ENCODE measurements around the gene PYGO1. TPM values are rescaled to one million over a fixed set of nuclear protein-coding genes. Genes with fewer than 3 reads are reported as not detected.
"Not testable (repeated sequence)": the region's sequence is repeated elsewhere in the genome, so short reads cannot be mapped to it uniquely, and the experiment has no call there.

Gene PYGO1
- total and polyA plus RNA-seq, 9 of the 15 experiments (the other 6 are each of a cell fraction or from before 2014, with no cell fraction given), result under 0.01 to 0.07 (median 0.02) TPM; not detected in 5

- FAIRE-seq; POLR2A ChIA-PET; H3K27ac ChIP-seq (ENCODE audit: extremely low read depth, low read depth, low read length): not testable (repeated sequence)
Observed at GRCh38 chr15:55488952-55489600, 99.1 kb downstream of the PYGO1 start.

More at GRCh38 chr15:55488952-55489600, 99.1 kb downstream of the PYGO1 start:
- ATAC-seq; H3K36me3 ChIP-seq (ENCODE audit: control insufficient read depth, insufficient read depth, low read length); CTCF ChIA-PET (ENCODE audit: low intra/inter-chr PET ratio); H3K9ac ChIP-seq (ENCODE audit: insufficient read depth in 1 of 2, low read depth in 2 of 2, low read length in 2 of 2); H3K4me2 ChIP-seq (ENCODE audit: insufficient read depth, low read length); H3K4me3 ChIP-seq; in situ Hi-C loops (cut with MboI); BruUV-seq (replicated peaks); H3K27me3 ChIP-seq (ENCODE audit: control insufficient read depth in 2 of 2, insufficient read depth in 2 of 2, low read length in 2 of 2); H3K9me3 ChIP-seq (replicated peaks; ENCODE audit: control insufficient read depth, insufficient read depth, low read depth, low read length); H3K79me2 ChIP-seq (ENCODE audit: control insufficient read depth, insufficient read depth, low read length); H3K9me1 ChIP-seq (ENCODE audit: control insufficient read depth, insufficient read depth, low read length); H2AFZ ChIP-seq (ENCODE audit: low read depth, low read length); H3K4me1 ChIP-seq (replicated peaks in 1 of 2; ENCODE audit: control insufficient read depth in 2 of 2, insufficient read depth in 2 of 2, low read length in 2 of 2); H4K20me1 ChIP-seq (replicated peaks; ENCODE audit: control insufficient read depth, insufficient read depth, low read length); intact Hi-C loops (cut with micrococcal nuclease); TF ChIP-seq ATF3 (CRISPR knock-in tag; conservative IDR thresholded peaks at IDR 0.05): not testable (repeated sequence)
- 30% methylated on average over 9 of the region's 9 CpGs for WGBS (ENCODE audit: insufficient coverage, low coverage, missing lambda C conversion rate)
- peak in 1 of 4 experiments; percentile 10 for DNase-seq (ENCODE audit: extremely low read depth in 1 of 4, low spot score in 3 of 4)
- peak; percentile 38; the same call in 1 of the 2 replicates for TF ChIP-seq ATF3 (IDR thresholded peaks at IDR 0.05)
- peak; percentile 62 for TF ChIP-seq FOSL1 (tag; conservative IDR thresholded peaks at IDR 0.05)

Other genes with a start within 250 kb of the PYGO1 start
- 29.0 and 33.0 TPM in 2 replicates for gene CCPG1, start 180.0 kb downstream of the PYGO1 start, total RNA-seq (2014; rRNA removed)
- gene CCPG1, start 180.0 kb downstream of the PYGO1 start, total RNA-seq (2014; rRNA removed; fragmentation: Illumina TruSeq; extraction: Trizol), result 54.9 and 76.1 TPM in 2 replicates
- gene CCPG1, start 180.0 kb downstream of the PYGO1 start, total RNA-seq (2015; rRNA removed; fragmentation: Illumina TruSeq; extraction: Trizol), result 32.7 and 35.4 TPM in 2 replicates
- gene CCPG1, start 180.0 kb downstream of the PYGO1 start, total RNA-seq (2021), result 41.9 and 48.7 TPM in 2 replicates
- 43.8 and 44.3 TPM in 2 replicates for gene CCPG1, start 180.0 kb downstream of the PYGO1 start, polyA plus RNA-seq (2011; rRNA removed)
- 44.5 and 47.3 TPM in 2 replicates for gene CCPG1, start 180.0 kb downstream of the PYGO1 start, polyA plus RNA-seq (2014; fragmentation: Illumina TruSeq; extraction: Trizol)
- gene CCPG1, start 180.0 kb downstream of the PYGO1 start, polyA plus RNA-seq (2014; fragmentation: Nextera tagmentation; extraction: Ambion mirVana), result 10 to 100 TPM; 37.1 to 41.1 TPM
- gene CCPG1, start 180.0 kb downstream of the PYGO1 start, polyA plus RNA-seq (2014; rRNA removed), result 24.5 and 33.0 TPM in 2 replicates
- gene PIERCE2, start 179.8 kb downstream of the PYGO1 start, total RNA-seq (2014; rRNA removed), result 2.3 and 2.9 TPM in 2 replicates
- 2.9 and 3.3 TPM in 2 replicates for gene PIERCE2, start 179.8 kb downstream of the PYGO1 start, total RNA-seq (2014; rRNA removed; fragmentation: Illumina TruSeq; extraction: Trizol)
- 1.8 and 2.9 TPM in 2 replicates for gene PIERCE2, start 179.8 kb downstream of the PYGO1 start, total RNA-seq (2015; rRNA removed; fragmentation: Illumina TruSeq; extraction: Trizol)
- gene PIERCE2, start 179.8 kb downstream of the PYGO1 start, total RNA-seq (2021), result 2.0 and 3.1 TPM in 2 replicates
- gene PIERCE2, start 179.8 kb downstream of the PYGO1 start, polyA plus RNA-seq (2011; rRNA removed), result 3.1 and 4.2 TPM in 2 replicates
- 4.1 and 4.8 TPM in 2 replicates for gene PIERCE2, start 179.8 kb downstream of the PYGO1 start, polyA plus RNA-seq (2014; fragmentation: Illumina TruSeq; extraction: Trizol)
- gene PIERCE2, start 179.8 kb downstream of the PYGO1 start, polyA plus RNA-seq (2014; fragmentation: Nextera tagmentation; extraction: Ambion mirVana), result 1 to 10 TPM; 4.0 to 4.2 TPM
- 3.8 and 4.4 TPM in 2 replicates for gene PIERCE2, start 179.8 kb downstream of the PYGO1 start, polyA plus RNA-seq (2014; rRNA removed)
- 0.29 and 0.32 TPM in 2 replicates for gene DNAAF4, start 80.1 kb downstream of the PYGO1 start, total RNA-seq (2014; rRNA removed)
- gene DNAAF4, start 80.1 kb downstream of the PYGO1 start, total RNA-seq (2014; rRNA removed; fragmentation: Illumina TruSeq; extraction: Trizol), result 0.38 and 0.40 TPM in 2 replicates
- gene DNAAF4, start 80.1 kb downstream of the PYGO1 start, total RNA-seq (2015; rRNA removed; fragmentation: Illumina TruSeq; extraction: Trizol), result 0.54 and 0.75 TPM in 2 replicates
- gene DNAAF4, start 80.1 kb downstream of the PYGO1 start, total RNA-seq (2021), result 0.18 TPM in 1 of 2 replicates, not detected in the other
- 0.10 and 0.24 TPM in 2 replicates for gene DNAAF4, start 80.1 kb downstream of the PYGO1 start, polyA plus RNA-seq (2011; rRNA removed)
- 0.18 and 0.36 TPM in 2 replicates for gene DNAAF4, start 80.1 kb downstream of the PYGO1 start, polyA plus RNA-seq (2014; fragmentation: Illumina TruSeq; extraction: Trizol)
- 1 to 10 TPM in 1 of 2 experiments, under 1 TPM in 1; 0.89 to 1.4 TPM for gene DNAAF4, start 80.1 kb downstream of the PYGO1 start, polyA plus RNA-seq (2014; fragmentation: Nextera tagmentation; extraction: Ambion mirVana)
- gene DNAAF4, start 80.1 kb downstream of the PYGO1 start, polyA plus RNA-seq (2014; rRNA removed), result 2.0 TPM in 2 replicates
- gene PRTG, start 154.8 kb upstream of the PYGO1 start, total RNA-seq (2014; rRNA removed), result 0.05 and 0.08 TPM in 2 replicates
- gene PRTG, start 154.8 kb upstream of the PYGO1 start, total RNA-seq (2014; rRNA removed; fragmentation: Illumina TruSeq; extraction: Trizol), result 0.03 and 0.07 TPM in 2 replicates
- gene PRTG, start 154.8 kb upstream of the PYGO1 start, total RNA-seq (2015; rRNA removed; fragmentation: Illumina TruSeq; extraction: Trizol), result under 0.01 TPM in 2 replicates
- 0.09 and 0.18 TPM in 2 replicates for gene PRTG, start 154.8 kb upstream of the PYGO1 start, total RNA-seq (2021)
- 0.09 and 0.14 TPM in 2 replicates for gene PRTG, start 154.8 kb upstream of the PYGO1 start, polyA plus RNA-seq (2011; rRNA removed)
- 0.03 and 0.07 TPM in 2 replicates for gene PRTG, start 154.8 kb upstream of the PYGO1 start, polyA plus RNA-seq (2014; fragmentation: Illumina TruSeq; extraction: Trizol)
- under 1 TPM in 1 of 2 experiments, not detected in 1; 0.03 TPM for gene PRTG, start 154.8 kb upstream of the PYGO1 start, polyA plus RNA-seq (2014; fragmentation: Nextera tagmentation; extraction: Ambion mirVana)
- 0.01 TPM in 2 replicates for gene PRTG, start 154.8 kb upstream of the PYGO1 start, polyA plus RNA-seq (2014; rRNA removed)